GM18870 (cell line): ENCODE results near the gene RHCE.
A peak's percentile ranks its signal among the peaks of the same experiment; 100 is the strongest.
"Not testable (repeated sequence)": the region's sequence is repeated elsewhere in the genome, so short reads cannot be mapped to it uniquely, and the experiment has no call there.

Experiments
- ATAC-seq: cut with Tn5 transposase; IDR thresholded peaks from one replicate; pipeline ENCODE4 v1.9.1; 2021; ENCODE audit warnings: moderate library complexity; ENCODE audit not compliant: unreplicated experiment

Gene RHCE

DNA sequence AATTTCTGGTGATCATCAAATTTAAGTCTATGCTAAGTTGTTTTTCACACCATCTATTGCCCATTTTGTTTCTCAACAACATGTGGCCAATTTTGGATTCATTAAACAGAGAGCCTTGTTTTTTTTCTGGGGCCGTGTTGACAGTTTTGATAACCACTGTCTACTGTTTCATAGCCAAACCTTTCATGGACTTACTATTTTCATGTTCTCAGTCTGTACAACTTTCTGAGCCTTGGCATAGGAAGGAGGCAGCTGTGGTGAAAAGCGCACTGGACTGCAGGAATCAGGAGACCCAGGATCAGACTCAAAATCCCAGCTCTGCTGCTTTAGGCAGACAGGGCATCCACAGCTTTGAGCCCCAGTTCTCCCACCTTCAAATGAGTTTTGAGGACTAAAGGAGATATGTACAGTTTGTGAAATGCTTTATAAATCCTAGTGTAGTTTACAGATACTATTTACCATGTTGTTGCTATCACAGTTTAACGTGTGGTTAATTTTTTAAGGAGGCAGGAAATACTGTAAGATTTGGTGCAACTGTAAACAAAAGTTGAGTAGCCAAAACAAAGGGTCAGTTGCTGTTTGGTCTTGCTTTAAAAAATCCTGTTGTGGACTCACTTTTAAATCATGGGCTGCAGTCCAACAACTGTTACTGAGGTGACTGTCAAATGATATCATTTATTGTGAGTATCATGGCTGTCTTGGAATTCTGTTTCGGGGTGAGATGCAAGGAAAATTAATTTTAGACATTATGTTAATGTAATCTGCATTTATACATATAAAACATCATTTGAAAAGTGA is 13.0 kb upstream of the RHCE start:
- ATAC-seq: no peak

- no peak for ATAC-seq
Measured at GRCh38 chr1:25432749-25433388, 12.2 kb upstream of the RHCE start.

- no peak for ATAC-seq
Measured at GRCh38 chr1:25431955-25432719, 11.5 kb upstream of the RHCE start.

- ATAC-seq: no peak
Measured at GRCh38 chr1:25430967-25431881, 10.6 kb upstream of the RHCE start.

- ATAC-seq: peak; percentile 87
Measured at GRCh38 chr1:25430073-25430966, 9.7 kb upstream of the RHCE start, which contains the start of gene MACO1. TSS of gene MACO1 (plus strand) at chr1:25430897. CDS start at chr1:25431099, 202 bp downstream.

DNA sequence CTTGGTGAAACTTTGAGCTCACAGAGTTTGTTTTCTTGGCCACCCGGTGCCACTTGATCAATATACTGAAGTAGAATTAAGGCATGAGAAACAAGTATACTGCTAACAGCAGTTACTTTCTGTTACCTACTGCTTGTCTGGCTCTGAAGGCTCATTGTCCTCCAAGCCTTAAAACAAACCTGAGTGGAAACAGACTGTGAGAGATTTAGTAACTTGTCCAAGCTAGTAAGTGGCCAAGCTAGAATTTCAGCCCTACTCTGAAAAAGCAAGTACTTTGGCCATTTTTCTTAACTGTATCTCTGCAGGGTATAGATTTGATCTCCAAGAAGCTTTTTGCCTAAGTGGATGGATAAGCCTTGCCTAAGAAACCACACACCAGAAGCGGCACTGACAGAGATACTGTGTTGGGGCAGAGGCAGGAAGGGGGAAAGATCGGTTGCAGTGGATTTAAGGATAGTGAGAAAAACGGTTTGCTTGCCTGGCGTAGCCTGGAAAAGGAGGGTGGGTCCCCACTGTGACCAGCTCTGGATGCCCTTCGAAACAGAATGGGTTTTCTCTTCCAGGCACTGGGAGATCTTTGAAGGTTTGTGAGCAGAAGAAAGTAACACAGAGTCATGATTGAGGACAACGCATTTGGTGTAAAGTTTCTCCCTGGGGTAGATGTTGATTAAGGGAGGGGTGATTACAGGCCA is 8.0 kb upstream of the RHCE start:
- ATAC-seq: no peak

- ATAC-seq: no peak
Measured at GRCh38 chr1:25427696-25428095, 7.1 kb upstream of the RHCE start.

DNA sequence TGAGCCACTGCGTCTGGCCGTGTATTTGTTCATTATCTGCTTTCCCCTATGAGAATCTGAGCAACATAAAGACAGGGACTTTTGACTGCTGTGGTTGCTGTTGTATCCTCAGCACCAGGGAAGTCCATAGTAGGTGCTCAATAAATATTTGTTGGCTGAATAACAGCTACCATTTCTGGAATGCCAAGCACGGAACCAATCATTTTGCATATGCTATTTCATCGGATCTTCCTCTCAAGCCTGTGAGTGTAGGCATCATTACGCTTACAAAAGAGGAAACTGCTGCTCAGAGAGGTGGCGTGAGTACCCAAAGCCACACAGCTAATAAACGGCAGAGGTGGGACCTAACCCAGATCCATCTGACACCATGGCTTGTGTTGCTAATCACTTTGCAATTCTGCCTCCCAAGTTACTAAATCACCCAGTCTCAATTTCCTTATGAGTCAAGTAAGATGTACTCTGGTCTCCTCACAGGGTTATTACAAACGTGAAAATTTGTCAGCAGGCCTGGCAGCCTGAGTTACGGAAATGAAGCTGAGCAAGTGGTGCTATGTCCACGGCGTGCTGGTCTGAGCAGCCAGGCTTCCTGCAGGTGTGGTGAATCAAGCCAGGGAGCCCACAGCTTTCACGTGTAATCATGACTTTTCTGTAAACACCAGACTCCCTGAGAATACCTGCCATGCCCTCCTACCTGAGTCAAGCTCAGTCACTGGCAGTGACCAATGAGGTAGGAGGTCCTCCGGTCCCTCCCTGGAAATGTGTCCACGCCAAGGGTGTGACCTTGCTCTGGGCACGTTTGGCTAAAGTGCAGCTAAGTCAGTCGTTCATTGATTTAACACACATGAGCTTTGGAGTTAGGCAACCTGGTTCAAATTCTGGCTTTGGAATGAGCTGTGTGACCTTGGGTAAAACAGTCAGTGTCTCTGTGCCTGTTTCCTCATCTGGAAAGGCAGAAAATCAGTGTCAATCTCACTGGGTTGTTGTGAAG is 4.8 kb upstream of the RHCE start:
- no peak for ATAC-seq

GRCh38 chr1:25423206-25423605 is 2.6 kb upstream of the RHCE start:
- not testable (repeated sequence) for ATAC-seq

GRCh38 chr1:25419339-25419738 is 1.3 kb downstream of the RHCE start:
- not testable (repeated sequence) for ATAC-seq

DNA sequence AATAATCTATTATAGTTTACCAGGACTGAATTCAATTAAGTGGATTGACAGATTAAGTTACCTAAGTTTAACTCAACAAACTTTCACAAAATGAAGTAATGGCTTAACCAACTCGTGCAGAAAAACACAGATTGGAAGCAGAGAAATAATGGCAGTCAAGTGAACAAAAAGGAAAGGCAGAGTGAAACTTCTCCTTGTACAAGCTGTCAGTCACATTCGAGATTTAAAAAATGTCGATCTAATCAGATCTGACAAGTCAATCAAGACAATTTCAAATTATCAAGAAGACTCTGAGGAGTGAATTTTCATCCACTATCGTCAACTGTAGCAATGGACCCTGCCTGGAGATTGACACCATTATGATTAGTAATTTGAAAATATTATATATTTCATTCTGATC is 3.3 kb downstream of the RHCE start:
- ATAC-seq: not testable (repeated sequence)

- not testable (repeated sequence) for ATAC-seq
Measured at GRCh38 chr1:25414578-25414977, 6.0 kb downstream of the RHCE start.

DNA sequence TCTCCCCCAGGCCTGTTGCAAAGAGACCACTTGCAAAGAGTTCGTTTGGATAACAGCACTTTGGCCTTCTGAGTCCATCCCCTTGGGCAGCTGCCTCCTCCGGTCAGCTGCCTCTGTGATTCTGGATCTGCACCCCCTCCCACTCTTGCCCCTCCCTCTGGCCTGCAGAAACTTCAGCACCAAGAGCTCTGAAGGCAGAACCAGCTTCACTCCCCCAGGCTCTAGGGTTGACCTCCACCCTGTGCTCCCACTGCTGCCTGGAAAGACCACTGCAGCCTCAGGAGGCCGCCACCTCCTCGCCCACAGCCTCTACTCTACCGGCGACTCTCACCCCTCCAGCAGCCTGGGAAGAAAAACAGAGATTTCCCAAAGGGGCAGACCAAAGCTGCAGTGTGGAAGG is 6.5 kb downstream of the RHCE start:
- ATAC-seq: not testable (repeated sequence)

GRCh38 chr1:25412872-25413623 is 7.6 kb downstream of the RHCE start:
- ATAC-seq: not testable (repeated sequence)

DNA sequence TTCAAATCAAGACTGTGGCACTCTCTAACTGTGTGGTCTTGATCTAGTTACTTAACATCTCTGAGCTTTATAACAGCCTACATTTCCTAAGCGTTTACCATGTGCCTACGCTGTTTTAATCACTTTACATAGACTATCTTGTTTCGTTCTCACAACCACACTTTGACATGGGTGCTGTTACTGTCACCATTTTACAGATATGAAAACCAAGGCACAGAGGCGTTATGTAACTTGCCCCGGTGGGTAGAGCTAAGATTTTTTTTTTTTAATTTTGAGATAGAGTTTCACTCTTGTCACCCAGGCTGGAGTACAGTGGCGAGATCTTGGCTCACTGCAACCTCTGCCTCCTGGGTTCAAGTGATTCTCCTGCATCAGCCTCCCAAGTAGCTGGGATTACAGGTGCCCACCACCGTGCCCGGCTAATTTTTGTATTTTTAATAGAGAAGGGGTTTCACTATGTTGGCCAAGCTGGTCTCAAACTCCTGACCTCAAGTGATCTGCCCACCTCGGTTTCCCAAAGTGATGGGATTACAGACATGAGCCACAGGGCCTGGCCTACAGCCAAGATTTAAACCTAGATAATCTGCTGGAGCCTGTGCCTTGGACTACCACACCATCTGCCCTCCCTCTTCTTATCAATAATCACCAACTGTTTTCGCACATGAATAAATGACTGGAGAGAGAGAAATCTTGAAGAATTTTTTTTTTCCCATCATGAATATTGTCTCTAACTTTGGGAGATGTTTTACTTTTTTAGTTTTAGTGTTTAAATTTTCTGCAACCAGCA is 10.8 kb downstream of the RHCE start:
- ATAC-seq: not testable (repeated sequence)

- not testable (repeated sequence) for ATAC-seq
Measured at GRCh38 chr1:25405731-25406305, 14.8 kb downstream of the RHCE start.
